NCI-H345 treated with DMSO at 0.1 percent for 48 hours (cell line): ENCODE measurements around the gene FBLN2.
A peak's percentile ranks its signal among the peaks of the same experiment; 100 is the strongest.

Source experiments
- DNase-seq: peaks from one replicate; lab custom pipeline; 2025; ENCODE audit not compliant: unreplicated experiment; lab: John Stamatoyannopoulos, UW

FBLN2 gene

GRCh38 chr3:13638927-13639326, 90.0 kb downstream of the FBLN2 start:
- DNase-seq, result no peak

GRCh38 chr3:13642597-13642996, 93.7 kb downstream of the FBLN2 start:
- no peak for DNase-seq

GRCh38 chr3:13644341-13645117, 95.6 kb downstream of the FBLN2 start:
- no peak for DNase-seq

GRCh38 chr3:13645801-13646637, 97.1 kb downstream of the FBLN2 start:
- DNase-seq, result no peak

- no peak for DNase-seq
Observed at GRCh38 chr3:13647298-13648059, 98.6 kb downstream of the FBLN2 start.

- peak; percentile 39 for DNase-seq
Observed at GRCh38 chr3:13648060-13649001, 99.4 kb downstream of the FBLN2 start.

- no peak for DNase-seq
Observed at GRCh38 chr3:13650210-13651056, 101.5 kb downstream of the FBLN2 start.

- DNase-seq, result no peak
Observed at GRCh38 chr3:13651057-13651400, 102.1 kb downstream of the FBLN2 start.

- no peak for DNase-seq
Observed at GRCh38 chr3:13651775-13652428, 103.0 kb downstream of the FBLN2 start.

GRCh38 chr3:13652728-13653127, 103.8 kb downstream of the FBLN2 start:
- DNase-seq, result no peak

- DNase-seq, result no peak
Observed at GRCh38 chr3:13653631-13654279, 104.8 kb downstream of the FBLN2 start.

GRCh38 chr3:13654330-13655060, 105.6 kb downstream of the FBLN2 start:
- DNase-seq, result no peak

- DNase-seq, result no peak
Observed at GRCh38 chr3:13655061-13655913, 106.4 kb downstream of the FBLN2 start.

GRCh38 chr3:13656584-13657301, 107.8 kb downstream of the FBLN2 start:
- no peak for DNase-seq

- DNase-seq, result no peak
Observed at GRCh38 chr3:13657660-13658435, 108.9 kb downstream of the FBLN2 start.

GRCh38 chr3:13658681-13659080, 109.8 kb downstream of the FBLN2 start:
- no peak for DNase-seq
